Right cardiac atrium (tissue), 5 donors: ENCODE results near the gene SLIT3. TPM values are rescaled to one million over a fixed set of nuclear protein-coding genes. Genes with fewer than 3 reads are reported as not detected.
A peak's percentile ranks its signal among the peaks of the same experiment; 100 is the strongest.

Experiments
- ATAC-seq, 2 donors: fragments of 200-7000 bp; cut with Tn5 transposase; one replicate each; pipeline versions ENCODE4 v1.8.0 to v1.9.1; 2020; ENCODE audit warnings: moderate library complexity in 2 of 2, mild to moderate bottlenecking in 1 of 2
- DNase-seq, 3 donors: peaks; one replicate each; pipeline ENCODE4 v3.0.0-alpha.2; 2020
- H3K27ac ChIP-seq: one replicate; pipeline ENCODE4 v1.5.1; 2013; ENCODE audit warnings: mild to moderate bottlenecking, low read length, control low read depth, moderate library complexity
- H3K27me3 ChIP-seq: one replicate; pipeline ENCODE4 v1.6.1; 2013; ENCODE audit not compliant: control insufficient read depth, insufficient read depth
- H3K4me1 ChIP-seq: one replicate; pipeline ENCODE4 v1.6.1; 2013; ENCODE audit warnings: low read length; ENCODE audit not compliant: control insufficient read depth, insufficient read depth
- H3K4me3 ChIP-seq: one replicate; pipeline ENCODE4 v1.5.1; 2013; ENCODE audit warnings: low read length, control low read depth
- H3K9me3 ChIP-seq: one replicate; pipeline ENCODE4 v1.6.1; 2013; ENCODE audit warnings: low read length; ENCODE audit not compliant: control insufficient read depth
- WGBS: extraction: QIAGEN DNeasy Blood & Tissue Kit; methylation state at CpG from one replicate; pipeline ENCODE4 v1.1.7; 2013; 5-methylcytosine and 5-hydroxymethylcytosine counted together
- intact Hi-C, 4 donors: fragments of 100-400 bp; cut with DNase I; formaldehyde crosslinking; loops; one replicate each; pipeline versions ENCODE4 v1.11.0 to v1.14.0; 2022 to 2023
- polyA plus RNA-seq: library from polyadenylated mRNA; stranded (reverse); fragments of 200-250 nt; gene quantifications from one replicate; pipeline ENCODE4 v1.2.3, GENCODE V29; 2013
- total RNA-seq, 4 donors: library from RNA; stranded (reverse); fragmentation: NEBNext Ultra II Directional; extraction: Animal tissue kit (Norgen Biotek cat#: 25700); gene quantifications; one replicate each; pipeline ENCODE4 v1.2.1, GENCODE V29; 2021
- donor health status: healthy with polysubstance abuse.
- donor health status: DM: no; HTN: yes; CAD: no.
- donor health status: DM: no; HTN: no; CAD: no.
- donor health status: DM: no; HTN: yes; CAD: no; lungs with severe emphysema.
- donor health status: DM: yes; HTN: yes; CAD: no.

SLIT3 gene
- total and polyA plus RNA-seq, 5 donors: 32.9 to 188 (median 109) TPM

GRCh38 chr5:169013208-169013728, 287.7 kb downstream of the SLIT3 start:
- Histone ChIP-seq H3K27me3 (no peaks in the 10 kb centered on the region), H3K27ac (no peak overlapping the region), H3K4me3 (no peak overlapping the region), H3K9me3 (no peaks in the 10 kb centered on the region), H3K4me1 (no peaks in the 10 kb centered on the region)
- DNase-seq (no peak), ATAC-seq (no peak)
- intact Hi-C loops: no loop called here
- 81% methylated on average over 12 of the region's 12 CpGs for WGBS

- no peak overlapping the region for H3K4me3 ChIP-seq
- intact Hi-C loops: no loop called here
- DNase-seq (no peak), ATAC-seq (no peak)
- no peaks in the 10 kb centered on the region for H3K9me3 ChIP-seq
- no peaks in the 10 kb centered on the region for H3K27me3 ChIP-seq
- no peak overlapping the region for H3K27ac ChIP-seq
- WGBS: 46% methylated on average over 4 of the region's 4 CpGs
- no peaks in the 10 kb centered on the region for H3K4me1 ChIP-seq
Measured at GRCh38 chr5:169012450-169012849, 288.5 kb downstream of the SLIT3 start.

- H3K4me3 ChIP-seq: no peak overlapping the region
- intact Hi-C loops: no loop called here
- 74% methylated on average over 5 of the region's 5 CpGs for WGBS
- ATAC-seq (no peak), DNase-seq (no peak)
- no peak overlapping the region for H3K27ac ChIP-seq
- no peaks in the 10 kb centered on the region for H3K27me3 ChIP-seq
- H3K4me1 ChIP-seq: no peaks in the 10 kb centered on the region
- no peaks in the 10 kb centered on the region for H3K9me3 ChIP-seq
Measured at GRCh38 chr5:169011451-169011850, 289.5 kb downstream of the SLIT3 start.

GRCh38 chr5:169011009-169011408, 289.9 kb downstream of the SLIT3 start:
- intact Hi-C loops: no loop called here
- peak in 1 of 3 donors; percentile 68 for DNase-seq
- no peak overlapping the region for H3K4me3 ChIP-seq
- H3K27ac ChIP-seq: no peak overlapping the region
- H3K4me1 ChIP-seq: no peaks in the 10 kb centered on the region
- peak; percentile 50 to 52 for ATAC-seq
- no peaks in the 10 kb centered on the region for H3K9me3 ChIP-seq
- WGBS: 56% methylated on average over 4 of the region's 4 CpGs
- H3K27me3 ChIP-seq: no peaks in the 10 kb centered on the region

DNA sequence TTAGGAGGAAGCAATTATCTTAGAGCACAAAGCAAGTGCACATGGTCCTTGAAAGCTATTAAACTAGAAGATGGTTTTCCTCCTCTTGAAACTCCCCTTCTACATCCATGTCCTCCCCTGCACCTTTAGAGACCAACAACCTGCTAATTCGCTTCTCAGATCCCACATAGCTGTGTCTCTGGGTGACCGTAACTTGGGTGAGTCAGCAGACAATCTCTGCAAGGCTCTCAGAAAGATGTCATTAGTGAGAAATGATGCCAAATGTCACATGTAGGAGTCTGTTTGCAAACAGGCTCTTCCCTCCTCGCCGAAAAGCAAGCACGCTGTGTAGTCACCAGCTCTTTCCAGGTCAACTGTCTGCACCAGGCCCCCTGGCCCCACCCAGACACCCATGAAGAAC, 291.8 kb downstream of the SLIT3 start:
- H3K27ac ChIP-seq: no peak overlapping the region
- H3K4me1 ChIP-seq: no peaks in the 10 kb centered on the region
- intact Hi-C loops: loop anchor here in 1 of 4 donors (10.0 kb wide), 1 partner anchor 56 kb away; no protein-coding TSS in a partner anchor
- H3K9me3 ChIP-seq: no peaks in the 10 kb centered on the region
- no peaks in the 10 kb centered on the region for H3K27me3 ChIP-seq
- H3K4me3 ChIP-seq: no peak overlapping the region
- DNase-seq (no peak), ATAC-seq (peak; percentile 39 to 78)
- WGBS: 36% methylated on average over 5 of the region's 5 CpGs

DNA sequence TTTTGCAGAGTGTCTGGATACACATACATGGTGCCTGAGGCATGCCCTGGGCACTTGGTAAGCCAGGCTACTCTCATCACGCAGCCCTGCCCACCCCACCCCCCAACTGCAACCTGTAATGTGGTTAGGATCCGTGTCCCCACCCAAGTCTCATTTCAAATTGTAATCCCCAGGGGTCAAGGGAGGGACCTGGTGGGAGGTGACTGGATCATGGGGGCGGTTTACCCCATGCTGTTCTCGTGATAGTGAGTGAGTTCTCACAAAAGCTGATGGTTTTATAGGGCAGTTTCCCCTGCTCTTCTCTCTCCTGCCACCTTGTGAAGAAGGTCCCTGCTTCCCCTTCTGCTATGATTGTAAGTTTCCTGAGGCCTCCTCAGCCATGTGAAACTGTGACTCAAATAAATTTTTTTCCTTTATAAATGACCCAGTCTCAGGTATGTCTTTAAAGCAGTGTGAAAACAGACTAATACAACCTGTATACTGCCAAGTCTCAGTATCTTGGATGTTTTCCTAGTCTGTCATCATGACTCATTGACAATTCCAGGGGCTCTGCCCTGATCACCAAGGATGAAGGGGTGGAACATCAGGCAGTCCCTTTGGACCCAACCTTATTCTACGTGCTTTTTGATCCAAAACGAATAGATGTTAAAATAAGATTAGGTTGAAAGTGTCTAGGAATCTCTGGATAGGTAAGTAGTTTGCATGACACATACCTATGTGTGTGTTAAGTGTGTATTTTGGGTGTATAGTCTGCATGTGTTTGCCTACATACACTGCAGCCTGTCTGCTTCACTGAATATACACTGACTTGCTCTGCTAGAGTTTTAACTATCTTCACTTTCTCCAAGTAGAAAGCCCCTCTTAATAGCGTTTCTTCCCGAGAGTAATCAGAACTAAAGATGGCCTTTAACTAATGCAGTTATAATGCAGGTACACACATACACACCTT, 293.8 kb downstream of the SLIT3 start:
- Histone ChIP-seq H3K27me3 (no peaks in the 10 kb centered on the region), H3K27ac (no peak overlapping the region), H3K4me3 (no peak overlapping the region), H3K9me3 (no peaks in the 10 kb centered on the region), H3K4me1 (peaks cover 4% of the 10 kb centered on the region)
- DNase-seq (no peak), ATAC-seq (no peak)
- 87% methylated on average over 8 of the region's 8 CpGs for WGBS
- intact Hi-C loops: loop anchor here in 1 of 4 donors (10.0 kb wide), 1 partner anchor 58 kb away; no protein-coding TSS in a partner anchor

DNA sequence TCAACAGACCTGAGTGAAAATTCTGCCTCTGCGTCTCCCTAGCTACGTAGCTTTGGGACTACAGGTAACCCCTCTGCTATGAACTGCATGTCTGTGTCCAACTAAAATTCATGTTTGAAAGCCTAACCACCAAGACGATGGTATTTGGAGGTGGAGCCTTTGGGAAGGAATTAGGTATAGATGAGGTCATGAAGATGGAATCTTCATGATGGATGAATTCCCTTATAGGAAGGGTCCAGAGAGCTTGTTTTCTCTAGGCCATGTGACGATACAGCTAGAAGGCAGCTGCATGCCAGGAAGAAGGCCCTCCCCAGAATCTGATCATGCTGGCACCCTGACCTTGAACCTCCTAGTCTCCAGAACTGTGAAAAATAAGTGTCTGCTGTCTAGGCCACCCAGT, 296.4 kb downstream of the SLIT3 start:
- no peaks in the 10 kb centered on the region for H3K27me3 ChIP-seq
- 53% methylated on average over 4 of the region's 4 CpGs for WGBS
- H3K4me1 ChIP-seq: peaks cover 4% of the 10 kb centered on the region
- no peaks in the 10 kb centered on the region for H3K9me3 ChIP-seq
- DNase-seq (no peak), ATAC-seq (no peak)
- peak overlapping the region; percentile 19 for H3K27ac ChIP-seq
- intact Hi-C loops: loop anchor here in 1 of 4 donors (10.0 kb wide), 1 partner anchor 60 kb away; no protein-coding TSS in a partner anchor
- no peak overlapping the region for H3K4me3 ChIP-seq

DNA sequence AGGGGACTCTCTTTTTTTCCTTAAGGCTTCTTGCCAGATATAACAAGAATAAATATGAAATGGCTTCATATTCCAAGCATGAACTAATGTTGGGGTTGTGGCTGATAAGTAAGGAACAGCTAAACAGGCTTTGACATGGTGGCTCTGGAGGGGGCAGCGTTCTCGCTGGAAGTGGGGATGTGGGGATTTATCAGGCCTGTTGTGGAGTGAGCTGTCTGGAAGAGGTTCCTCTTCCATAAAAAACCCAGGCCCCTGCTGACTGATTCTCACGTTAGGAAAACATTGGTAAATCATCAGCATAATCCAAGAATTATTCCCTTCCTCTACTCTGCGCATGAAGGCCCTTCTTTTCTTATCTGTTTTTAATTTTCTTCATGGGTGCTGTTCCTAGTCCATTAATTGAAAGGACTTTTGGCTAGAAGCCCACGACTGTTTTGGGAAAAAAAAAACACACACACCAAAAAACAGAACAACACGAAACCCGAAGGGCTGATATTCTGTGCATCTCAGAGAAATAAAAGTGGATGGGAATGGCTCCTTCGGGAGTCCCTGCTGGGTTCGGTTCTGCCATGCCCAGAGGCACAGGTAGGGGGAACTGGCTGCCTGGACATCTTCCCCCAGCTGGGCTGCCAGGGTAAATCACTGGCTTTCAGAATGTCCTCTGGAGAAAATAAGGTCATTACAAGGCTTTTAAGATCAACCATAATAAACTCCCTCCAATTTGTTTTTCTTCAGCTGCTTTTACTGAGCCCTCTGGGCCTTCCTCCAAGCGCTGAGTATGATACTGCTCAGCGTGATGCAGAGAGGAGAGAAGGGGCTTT, 297.0 kb downstream of the SLIT3 start:
- Histone ChIP-seq H3K9me3 (no peaks in the 10 kb centered on the region), H3K4me3 (no peak overlapping the region), H3K27ac (peak overlapping the region; percentile 37), H3K4me1 (peaks cover 4% of the 10 kb centered on the region), H3K27me3 (no peaks in the 10 kb centered on the region)
- intact Hi-C loops: loop anchor here in 1 of 4 donors (10.0 kb wide), 1 partner anchor 61 kb away; no protein-coding TSS in a partner anchor
- ATAC-seq: peak; percentile 61 to 76
- 43% methylated on average over 11 of the region's 11 CpGs for WGBS
- peak in 2 of 3 donors; percentile 62 to 69 for DNase-seq

DNA sequence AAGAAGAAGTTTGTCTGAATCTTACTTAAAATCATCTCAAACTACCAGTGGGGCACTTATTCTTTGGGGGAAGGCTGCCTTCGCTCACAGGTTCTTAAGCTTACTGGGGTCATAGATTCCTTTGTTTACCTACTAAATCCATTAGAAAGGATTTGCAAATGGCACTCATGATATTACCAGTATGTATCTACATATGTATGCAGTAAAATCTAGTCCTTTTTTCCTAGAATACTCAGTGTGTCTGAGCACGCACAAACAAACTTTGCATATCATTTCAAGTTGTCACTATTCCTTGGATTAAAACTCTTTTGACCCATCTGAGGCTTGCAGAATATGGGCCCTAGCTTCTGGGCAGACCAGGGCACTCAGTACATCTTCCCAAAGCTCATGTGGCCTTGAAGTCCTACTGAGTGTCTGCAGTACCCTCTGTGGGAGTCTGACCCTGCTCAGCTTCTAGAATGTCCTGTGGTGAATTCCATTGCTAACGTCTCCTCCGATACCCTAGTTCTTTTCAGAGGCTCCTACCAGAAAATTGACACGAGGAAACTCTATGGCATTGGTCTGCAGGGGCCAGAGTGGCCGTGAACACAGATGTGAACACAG, 297.9 kb downstream of the SLIT3 start:
- intact Hi-C loops: loop anchor here in 1 of 4 donors (10.0 kb wide), 1 partner anchor 62 kb away; no protein-coding TSS in a partner anchor
- no peak for ATAC-seq
- no peak overlapping the region for H3K4me3 ChIP-seq

DNA sequence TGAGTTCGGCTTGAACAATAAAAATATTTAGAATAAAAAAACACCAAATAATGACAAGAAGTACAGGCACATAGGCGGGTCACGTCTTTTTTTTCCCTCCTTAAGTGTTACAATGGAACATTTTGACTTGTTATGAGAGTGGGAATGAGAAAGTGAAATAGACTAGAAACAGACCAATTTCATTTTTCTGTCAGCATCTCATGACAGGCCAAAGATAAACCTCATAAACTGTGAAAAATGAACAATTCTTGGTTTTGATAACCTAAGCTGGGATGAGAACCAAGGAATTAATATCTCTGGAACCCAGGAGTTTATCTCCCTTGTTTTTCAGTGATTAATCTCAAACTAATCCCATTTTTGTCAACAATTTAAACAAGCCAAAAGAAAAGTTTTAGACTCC, 299.5 kb downstream of the SLIT3 start:
- H3K27me3 ChIP-seq: no peaks in the 10 kb centered on the region
- ATAC-seq: peak in 1 of 2 donors; percentile 58
- H3K27ac ChIP-seq: no peak overlapping the region
- H3K9me3 ChIP-seq: no peaks in the 10 kb centered on the region
- no peak overlapping the region for H3K4me3 ChIP-seq
- peaks cover 4% of the 10 kb centered on the region for H3K4me1 ChIP-seq
- DNase-seq: no peak
- WGBS: 49% methylated on average over 3 of the region's 3 CpGs
- intact Hi-C loops: loop anchor here in 1 of 4 donors (10.0 kb wide), 1 partner anchor 63 kb away; no protein-coding TSS in a partner anchor

More for the DNA sequence above, 297.9 kb downstream of the SLIT3 start:
- peaks cover 4% of the 10 kb centered on the region for H3K4me1 ChIP-seq
- DNase-seq: no peak
- no peaks in the 10 kb centered on the region for H3K27me3 ChIP-seq
- no peaks in the 10 kb centered on the region for H3K9me3 ChIP-seq
- 65% methylated on average over 6 of the region's 6 CpGs for WGBS
- no peak overlapping the region for H3K27ac ChIP-seq
